Bronchial epithelial cell (primary cell): ENCODE measurements around the gene SWT1. TPM values are rescaled to one million over a fixed set of nuclear protein-coding genes. Genes with fewer than 3 reads are reported as not detected.

ENCODE experiments used
- DNase-seq: peaks from one replicate; pipeline ENCODE4 v3.0.0-alpha.2; 2010; ENCODE audit warnings: low read depth
- FAIRE-seq: peaks from 2 replicates; lab custom pipeline; 2011; peaks lifted over from hg19 to GRCh38; lab: Jason Lieb, UNC
- H3K27me3 ChIP-seq: 2 replicates; pipeline ENCODE4 v1.5.1; 2011; ENCODE audit warnings: low read length; ENCODE audit not compliant: control insufficient read depth, insufficient read depth
- H3K36me3 ChIP-seq: 2 replicates; pipeline ENCODE4 v1.5.1; 2011; ENCODE audit warnings: low read length; ENCODE audit not compliant: control insufficient read depth, insufficient read depth
- H3K4me3 ChIP-seq: 2 replicates; pipeline ENCODE4 v1.5.1; 2011; ENCODE audit warnings: mild to moderate bottlenecking, low read depth, low read length, control low read depth
- total RNA-seq: library from RNA; depleted of rRNA; stranded (reverse); fragments of >200 nt; gene quantifications from 2 replicates; pipeline ENCODE4 v1.2.1, GENCODE V29; 2014
- TF ChIP-seq, protein P1 (sequence below): IDR thresholded peaks from 2 replicates; pipeline ENCODE4 v1.5.1; 2011; ENCODE audit warnings: mild to moderate bottlenecking, moderate library complexity, low read length, control low read depth, inconsistent platforms; ENCODE audit not compliant: insufficient read depth, severe bottlenecking

The SWT1 gene
- total RNA-seq, 1 donor from 2014 or later: 2.9 TPM

DNA sequence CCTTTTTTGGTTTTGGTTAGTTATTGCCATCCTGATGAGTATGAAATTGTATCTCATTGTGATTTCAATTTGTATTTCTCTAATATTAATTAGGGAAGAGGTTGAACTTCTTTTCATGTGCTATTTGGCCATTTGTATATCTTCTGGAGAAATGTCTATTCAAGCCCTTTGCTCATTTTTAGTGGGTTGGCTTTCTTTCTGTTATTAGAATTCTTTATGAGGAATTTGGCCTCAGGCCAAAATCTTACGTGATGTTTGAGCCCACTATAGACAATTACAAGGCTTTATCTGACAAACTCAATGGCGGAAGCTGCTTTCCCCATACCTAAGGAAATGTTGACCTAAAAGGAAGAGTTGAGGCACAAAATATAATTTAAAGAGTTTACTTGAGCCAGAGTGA lies 127.1 kb downstream of the SWT1 start:
- DNase-seq (no peak), FAIRE-seq (no peak)
- TF ChIP-seq, protein P1, sequence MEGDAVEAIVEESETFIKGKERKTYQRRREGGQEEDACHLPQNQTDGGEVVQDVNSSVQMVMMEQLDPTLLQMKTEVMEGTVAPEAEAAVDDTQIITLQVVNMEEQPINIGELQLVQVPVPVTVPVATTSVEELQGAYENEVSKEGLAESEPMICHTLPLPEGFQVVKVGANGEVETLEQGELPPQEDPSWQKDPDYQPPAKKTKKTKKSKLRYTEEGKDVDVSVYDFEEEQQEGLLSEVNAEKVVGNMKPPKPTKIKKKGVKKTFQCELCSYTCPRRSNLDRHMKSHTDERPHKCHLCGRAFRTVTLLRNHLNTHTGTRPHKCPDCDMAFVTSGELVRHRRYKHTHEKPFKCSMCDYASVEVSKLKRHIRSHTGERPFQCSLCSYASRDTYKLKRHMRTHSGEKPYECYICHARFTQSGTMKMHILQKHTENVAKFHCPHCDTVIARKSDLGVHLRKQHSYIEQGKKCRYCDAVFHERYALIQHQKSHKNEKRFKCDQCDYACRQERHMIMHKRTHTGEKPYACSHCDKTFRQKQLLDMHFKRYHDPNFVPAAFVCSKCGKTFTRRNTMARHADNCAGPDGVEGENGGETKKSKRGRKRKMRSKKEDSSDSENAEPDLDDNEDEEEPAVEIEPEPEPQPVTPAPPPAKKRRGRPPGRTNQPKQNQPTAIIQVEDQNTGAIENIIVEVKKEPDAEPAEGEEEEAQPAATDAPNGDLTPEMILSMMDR: no peak
- H3K36me3 ChIP-seq: no peaks in the 10 kb centered on the region
- H3K27me3 ChIP-seq: no peaks in the 10 kb centered on the region
- H3K4me3 ChIP-seq: no peak overlapping the region

DNA sequence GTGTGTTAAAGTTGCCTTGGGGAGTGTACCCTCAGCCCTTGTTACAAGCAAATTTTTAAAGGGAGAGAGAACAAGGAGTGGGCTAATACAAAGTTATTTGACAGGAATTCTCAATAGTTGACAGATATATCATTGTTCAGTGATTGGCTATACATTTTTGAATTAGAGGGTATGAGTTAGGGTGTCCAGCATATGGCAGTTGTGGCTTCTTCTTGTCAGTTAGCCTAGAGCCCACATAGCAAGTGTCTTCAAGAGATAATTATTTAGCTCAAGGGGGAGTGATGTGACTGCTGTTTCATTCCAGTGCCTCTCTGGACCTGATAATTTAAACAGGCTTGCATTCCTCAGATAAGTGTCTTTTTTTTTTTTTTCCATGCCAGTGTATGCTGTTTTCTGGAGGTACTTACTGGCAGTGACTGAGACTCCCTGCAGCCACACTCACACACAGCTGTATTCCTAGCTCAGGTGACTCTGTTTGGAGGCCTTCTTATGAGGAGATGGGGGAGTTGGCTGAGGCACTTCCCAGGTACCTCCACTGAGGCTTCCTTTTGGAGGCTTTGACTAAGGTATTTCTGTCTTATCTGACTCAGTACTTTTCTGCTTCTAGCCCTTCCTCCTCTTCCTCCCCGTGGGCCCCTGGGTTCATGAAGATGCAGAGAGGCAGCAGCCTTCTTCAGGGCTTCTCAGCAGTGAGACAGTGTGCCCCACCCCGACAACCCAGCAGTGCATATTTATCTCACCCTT lies 127.7 kb downstream of the SWT1 start:
- H3K27me3 ChIP-seq: no peaks in the 10 kb centered on the region
- H3K4me3 ChIP-seq: no peak overlapping the region
- TF ChIP-seq, protein P1: no peak
- no peak for FAIRE-seq
- no peak for DNase-seq
- H3K36me3 ChIP-seq: no peaks in the 10 kb centered on the region

DNA sequence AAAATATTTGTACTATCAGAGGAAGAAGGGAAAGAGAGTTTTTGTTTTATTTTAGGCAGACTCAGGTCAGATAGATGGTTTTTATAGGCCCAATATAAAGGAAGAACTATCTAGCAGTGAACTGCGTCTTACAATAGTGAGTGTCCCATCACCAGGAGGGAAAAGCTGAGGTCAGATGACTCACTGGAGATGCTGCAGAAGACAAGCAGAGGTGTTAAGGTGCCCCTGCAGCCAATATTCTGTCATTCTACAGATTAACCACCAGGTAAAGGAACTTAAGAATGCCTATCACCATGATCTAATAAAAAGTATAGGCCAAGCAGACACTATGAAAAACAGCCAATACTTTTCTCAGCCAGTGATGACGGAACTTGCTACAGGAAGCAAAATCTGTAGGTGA lies 130.5 kb downstream of the SWT1 start:
- DNase-seq (no peak), FAIRE-seq (no peak)
- TF ChIP-seq, protein P1: no peak
- Histone ChIP-seq H3K4me3 (no peak overlapping the region), H3K27me3 (no peaks in the 10 kb centered on the region), H3K36me3 (no peaks in the 10 kb centered on the region)

DNA sequence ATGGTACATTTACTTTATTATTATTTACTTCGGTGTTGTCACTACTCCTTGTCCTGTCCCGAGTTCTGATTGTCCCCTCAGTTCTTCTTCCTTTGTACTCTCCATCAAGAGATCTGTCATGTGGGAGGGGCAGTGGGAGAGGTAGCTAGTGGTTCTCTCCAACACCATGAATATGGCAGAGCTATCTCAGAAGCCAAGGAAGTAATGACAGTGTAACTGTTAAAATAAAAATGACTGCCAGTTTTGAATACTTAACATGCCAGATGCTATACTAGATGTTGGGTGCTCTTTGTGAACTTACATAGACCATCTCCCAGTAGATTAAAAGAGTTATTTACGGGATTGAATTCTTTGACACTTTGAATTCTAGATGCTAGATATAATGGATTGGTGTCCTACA lies 131.5 kb downstream of the SWT1 start:
- no peak overlapping the region for H3K4me3 ChIP-seq
- TF ChIP-seq, protein P1: no peak
- no peaks in the 10 kb centered on the region for H3K27me3 ChIP-seq
- no peaks in the 10 kb centered on the region for H3K36me3 ChIP-seq
- DNase-seq (no peak), FAIRE-seq (no peak)

DNA sequence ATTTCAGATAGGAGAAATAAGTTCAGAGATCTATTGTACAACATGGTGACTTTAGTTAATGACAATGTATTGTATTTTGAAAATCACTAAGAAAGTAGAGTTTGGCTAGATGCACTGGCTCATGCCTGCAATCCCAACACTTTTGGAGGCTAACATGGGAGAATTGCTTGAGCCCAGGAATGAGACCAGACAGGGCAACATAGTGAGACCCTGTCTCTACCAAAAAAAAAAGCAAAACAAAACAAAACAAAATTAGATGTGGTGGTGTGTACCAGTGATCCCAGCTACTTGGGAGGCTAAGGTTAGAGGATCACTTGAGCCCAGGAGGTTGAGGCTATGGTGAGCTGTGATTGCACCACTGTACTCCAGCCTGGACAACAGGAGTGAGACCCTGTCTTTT lies 132.9 kb downstream of the SWT1 start:
- DNase-seq (no peak), FAIRE-seq (no peak)
- no peaks in the 10 kb centered on the region for H3K36me3 ChIP-seq
- H3K27me3 ChIP-seq: no peaks in the 10 kb centered on the region
- no peak overlapping the region for H3K4me3 ChIP-seq
- TF ChIP-seq, protein P1: no peak

DNA sequence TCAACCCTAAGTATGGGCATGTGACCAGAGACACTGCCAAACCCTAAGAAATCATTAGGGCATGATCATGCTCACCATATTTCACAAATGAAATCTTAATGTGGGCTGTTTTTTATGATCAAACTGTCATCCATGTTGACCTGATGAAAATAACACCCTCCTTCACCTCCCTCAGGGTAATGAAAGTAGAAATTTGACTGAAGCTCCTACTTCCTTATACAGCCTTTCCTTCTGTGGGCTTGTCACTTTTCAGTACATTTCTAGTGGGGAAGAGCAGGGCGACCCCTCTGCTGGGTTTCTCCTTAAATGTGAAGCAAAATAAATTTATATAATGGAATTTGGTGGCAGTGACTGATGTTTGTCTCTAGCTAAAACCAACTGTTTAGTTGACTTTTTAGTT lies 134.2 kb downstream of the SWT1 start:
- Histone ChIP-seq H3K36me3 (no peaks in the 10 kb centered on the region), H3K27me3 (no peaks in the 10 kb centered on the region), H3K4me3 (no peak overlapping the region)
- FAIRE-seq (no peak), DNase-seq (no peak)
- TF ChIP-seq, protein P1: no peak
